HG02763 (cell line): ENCODE results near the gene IQSEC1.

Experiments used
- ATAC-seq: cut with Tn5 transposase; IDR thresholded peaks from one replicate; pipeline ENCODE4 v1.9.1; 2021; ENCODE audit warnings: mild to moderate bottlenecking, moderate library complexity; ENCODE audit not compliant: unreplicated experiment

IQSEC1 gene

DNA sequence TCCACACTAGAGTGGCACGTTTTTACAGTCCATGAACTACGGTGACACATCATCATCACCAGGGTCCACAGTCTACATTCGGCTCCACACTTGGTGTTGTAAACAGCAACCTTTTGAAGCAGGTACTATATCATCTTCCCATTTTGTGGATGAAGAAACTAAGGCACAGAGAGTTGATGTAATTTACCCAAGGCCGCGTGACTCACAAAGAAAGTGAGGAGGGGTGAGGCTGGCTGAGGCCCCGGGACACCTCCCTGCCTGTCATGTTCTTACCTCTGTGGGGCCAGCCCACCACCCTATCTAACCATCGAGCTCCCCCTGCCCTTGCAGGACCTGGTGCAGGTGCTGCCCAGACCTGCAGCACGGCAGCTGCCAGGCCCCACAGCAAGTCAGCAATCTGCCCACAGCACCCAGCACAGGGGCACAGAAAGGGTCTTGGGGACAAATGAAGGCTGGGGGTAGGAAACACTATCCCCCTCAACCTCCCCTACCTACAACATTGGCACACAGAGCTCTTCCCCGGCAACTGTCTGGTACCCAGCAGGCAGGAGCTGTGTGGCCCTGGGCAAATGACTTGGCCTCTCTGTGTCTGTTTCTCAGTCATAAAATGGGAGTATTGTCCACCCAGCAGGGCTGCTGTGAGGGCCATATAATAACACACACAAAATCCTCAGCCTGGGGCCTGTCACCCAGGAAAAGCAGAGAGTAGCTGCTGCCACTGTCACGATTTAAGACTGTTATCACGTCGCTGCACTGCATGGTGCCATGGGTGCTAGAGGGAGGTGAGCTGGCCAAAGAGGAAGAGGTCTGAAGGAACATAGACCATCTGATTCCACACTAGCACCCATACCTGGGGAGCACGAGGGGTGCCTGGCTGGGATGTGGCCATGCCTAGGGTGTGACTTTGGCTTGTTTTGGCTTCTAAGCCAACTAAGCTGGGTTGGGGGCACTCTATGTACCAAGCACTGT lies 115.1 kb downstream of the IQSEC1 start:
- no peak for ATAC-seq

DNA sequence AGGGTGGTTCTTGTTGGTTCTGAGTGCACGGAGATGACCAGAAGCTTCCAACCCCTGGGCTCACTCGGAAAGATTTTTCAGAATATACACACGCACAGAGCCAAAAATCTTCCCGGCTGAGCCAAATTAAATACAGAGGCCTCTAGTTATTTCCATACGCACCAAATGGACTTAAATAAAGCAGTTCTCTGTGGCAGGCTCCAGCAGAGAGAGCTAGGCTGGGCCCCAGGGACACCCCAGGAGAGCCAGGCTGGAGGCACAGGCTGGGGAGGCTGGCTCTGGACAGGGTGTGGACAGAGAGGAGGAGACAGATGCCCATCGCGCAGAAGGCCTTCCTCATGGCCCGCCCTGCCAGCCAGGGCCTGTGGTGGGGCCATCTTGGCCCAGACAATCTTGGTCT lies 115.9 kb downstream of the IQSEC1 start:
- ATAC-seq: no peak

DNA sequence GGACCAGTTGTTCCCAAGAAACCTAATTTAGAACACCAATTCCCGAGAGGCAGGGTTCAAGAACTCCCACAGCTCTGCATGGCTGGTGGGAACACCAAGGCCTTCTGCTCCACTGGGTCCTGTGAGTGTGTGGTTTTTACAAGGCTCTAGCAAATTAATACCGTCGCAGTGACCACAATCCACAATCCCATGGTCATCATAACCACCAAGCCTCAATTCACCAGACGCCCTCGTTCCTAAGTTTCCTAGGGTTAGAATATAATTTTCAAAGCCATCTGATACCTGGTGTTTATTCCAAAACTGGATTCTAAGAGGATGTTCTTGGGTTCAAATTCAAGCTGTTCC lies 116.9 kb downstream of the IQSEC1 start:
- ATAC-seq: no peak

DNA sequence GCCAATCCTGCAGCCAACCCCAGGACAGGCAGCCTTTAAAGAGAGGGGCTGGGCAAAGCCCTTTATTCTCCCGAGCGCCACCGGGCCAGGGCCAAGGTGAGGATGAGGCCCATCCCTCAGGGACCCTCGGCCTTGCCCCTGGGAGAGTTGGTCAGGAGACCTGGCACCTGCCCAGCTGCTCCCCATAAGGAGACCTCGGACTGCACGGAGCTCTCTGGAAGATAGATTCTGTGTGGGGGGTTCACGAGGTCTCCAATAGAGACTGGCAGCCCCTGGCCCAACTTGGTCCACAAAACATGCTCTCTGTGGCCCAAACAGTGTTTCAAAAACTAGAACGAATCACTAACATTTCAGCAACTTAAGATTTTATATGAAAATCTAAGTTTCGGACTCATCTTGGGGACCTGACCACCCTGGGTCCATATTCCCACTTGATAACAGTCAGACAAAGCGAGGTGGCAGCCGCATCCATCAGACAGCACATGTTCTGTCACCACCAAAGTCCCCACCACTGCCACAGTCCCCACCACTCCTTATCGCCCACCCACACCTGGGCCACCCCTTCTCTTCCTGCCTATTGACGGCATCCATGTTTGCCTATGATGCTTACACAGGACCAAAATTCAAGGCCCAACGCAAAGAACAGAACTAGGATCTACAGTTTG lies 117.4 kb downstream of the IQSEC1 start:
- no peak for ATAC-seq

DNA sequence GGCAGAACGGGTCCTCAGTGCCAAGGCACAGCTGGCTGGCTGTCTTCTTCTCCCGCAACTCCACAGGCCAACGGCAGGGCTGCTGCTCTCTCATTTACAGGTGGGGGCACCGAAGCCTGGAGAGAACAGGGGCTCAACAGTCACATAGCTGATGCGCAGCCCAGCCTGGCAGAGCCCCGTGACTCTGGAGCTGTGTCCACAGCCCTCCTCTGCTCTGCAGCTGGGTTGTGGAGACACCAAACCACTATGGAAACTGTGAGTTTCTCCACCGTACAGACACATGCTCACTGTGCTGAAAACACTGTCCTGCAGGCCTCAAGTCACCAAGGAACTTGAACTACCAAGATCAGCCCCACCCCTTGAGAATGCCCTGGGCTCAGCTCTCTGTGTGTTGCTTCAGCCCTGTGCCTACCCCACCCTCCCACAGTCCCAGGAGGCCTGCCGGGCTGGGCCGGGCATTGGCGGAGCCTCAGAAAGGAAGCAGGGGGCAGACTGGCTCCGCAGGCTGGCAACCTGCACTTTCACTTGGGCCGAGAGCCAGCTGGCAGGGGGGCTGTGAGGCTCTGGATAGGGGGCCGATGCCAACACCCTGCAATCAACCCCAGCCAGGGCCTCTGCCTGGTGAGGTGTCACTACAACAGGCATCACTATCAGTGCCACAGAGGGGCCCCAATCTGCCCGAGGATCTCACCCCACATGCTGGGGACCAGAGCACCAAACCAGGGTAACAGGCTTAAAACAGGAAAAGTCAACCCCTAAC lies 118.2 kb downstream of the IQSEC1 start:
- ATAC-seq: no peak

DNA sequence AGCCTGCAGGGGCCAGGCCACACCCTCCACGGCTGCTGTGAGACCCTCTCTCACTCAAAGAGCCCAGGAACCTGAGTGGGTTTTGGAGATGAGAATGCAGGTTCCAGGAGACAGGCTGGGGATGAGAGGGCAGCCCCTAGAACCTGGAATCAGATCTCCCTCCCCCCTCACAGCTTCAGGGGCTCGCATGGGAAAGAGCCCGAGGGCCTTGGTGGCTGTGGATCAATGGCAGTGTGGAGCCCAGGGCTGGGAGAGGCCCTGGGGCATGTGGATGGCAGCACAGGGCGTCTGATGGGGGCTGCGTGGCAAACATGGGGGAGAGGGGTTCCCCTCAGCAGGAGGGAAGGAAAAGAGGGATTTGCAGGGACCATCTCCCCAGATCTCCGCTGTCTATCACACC lies 119.0 kb downstream of the IQSEC1 start:
- ATAC-seq: no peak

DNA sequence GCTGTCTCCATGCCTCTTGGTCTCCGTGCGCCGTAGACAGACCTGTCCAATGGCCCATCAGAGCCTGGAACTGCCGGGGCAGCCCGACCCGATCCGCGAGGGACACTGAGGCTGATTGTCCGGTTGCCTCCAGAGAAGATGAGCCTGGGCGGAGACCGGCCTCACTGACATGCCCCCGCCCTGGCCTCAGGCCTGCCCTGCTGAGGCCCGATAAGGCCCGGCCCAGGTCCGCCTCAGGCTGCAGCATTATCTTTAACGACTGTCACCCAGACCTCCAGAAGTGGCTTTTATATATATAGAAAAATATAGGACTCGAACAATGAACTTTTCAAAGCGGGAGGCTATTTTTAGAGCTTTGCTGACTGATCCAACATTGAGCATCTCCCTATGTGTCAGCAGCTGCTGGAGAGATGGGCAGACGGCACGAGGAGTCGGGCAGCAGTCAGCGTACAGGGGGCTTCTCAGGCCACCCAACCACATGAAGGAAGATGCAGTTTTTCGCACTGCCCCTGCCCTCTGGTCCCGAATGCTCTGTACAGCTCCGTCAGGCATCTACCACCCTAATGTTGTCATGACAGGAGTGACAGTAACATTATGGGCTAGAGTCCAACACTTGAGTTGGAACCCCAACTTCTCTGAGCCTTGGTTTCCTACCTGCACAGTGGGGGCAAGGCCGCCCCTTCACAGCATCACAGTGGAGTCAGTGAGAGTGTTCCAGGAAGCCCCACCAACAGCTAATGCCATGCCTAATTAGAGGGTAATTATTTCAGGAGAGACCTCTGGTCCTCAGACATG lies 119.8 kb downstream of the IQSEC1 start:
- ATAC-seq: no peak

DNA sequence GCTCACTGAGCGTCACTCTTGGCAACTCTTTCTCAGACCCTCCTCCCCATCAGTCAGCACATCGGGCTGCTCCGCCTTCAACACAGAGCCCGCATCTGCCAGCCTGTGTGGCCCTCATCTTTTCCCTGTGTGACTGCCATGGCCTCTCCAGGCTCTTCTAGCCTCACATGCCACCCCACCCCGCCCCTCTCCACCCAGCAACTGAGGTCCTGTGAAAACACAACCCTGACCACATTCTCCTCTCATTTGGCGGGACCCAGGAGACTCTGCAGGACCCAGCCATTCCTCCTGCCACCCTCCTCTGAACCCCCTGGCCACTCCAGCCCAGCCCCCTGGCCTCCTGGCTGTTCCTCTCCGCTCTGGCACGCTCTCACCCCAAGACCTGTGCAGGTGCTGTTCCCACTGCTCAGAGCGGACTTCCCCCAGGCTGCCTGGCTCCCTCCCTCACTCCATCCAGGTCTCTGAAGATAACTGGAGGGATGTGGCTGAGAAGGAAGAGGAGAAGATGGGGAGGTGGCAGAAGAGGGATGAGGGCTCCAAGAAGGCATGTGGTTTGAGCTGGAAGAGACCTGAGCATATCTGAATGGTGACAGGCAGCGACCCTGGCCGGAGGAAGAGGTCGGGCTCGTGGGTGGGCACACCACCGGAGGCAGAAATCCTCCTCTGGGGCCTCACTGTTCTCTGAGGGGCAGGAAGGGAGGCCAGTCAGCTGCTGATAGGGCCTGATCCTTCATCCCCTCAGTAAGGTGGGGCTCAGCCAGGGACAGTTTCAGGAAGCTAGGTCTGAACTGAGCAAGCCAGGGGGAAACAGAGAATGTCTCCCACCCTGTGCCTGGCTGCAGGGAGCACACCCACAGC lies 120.7 kb downstream of the IQSEC1 start:
- no peak for ATAC-seq

DNA sequence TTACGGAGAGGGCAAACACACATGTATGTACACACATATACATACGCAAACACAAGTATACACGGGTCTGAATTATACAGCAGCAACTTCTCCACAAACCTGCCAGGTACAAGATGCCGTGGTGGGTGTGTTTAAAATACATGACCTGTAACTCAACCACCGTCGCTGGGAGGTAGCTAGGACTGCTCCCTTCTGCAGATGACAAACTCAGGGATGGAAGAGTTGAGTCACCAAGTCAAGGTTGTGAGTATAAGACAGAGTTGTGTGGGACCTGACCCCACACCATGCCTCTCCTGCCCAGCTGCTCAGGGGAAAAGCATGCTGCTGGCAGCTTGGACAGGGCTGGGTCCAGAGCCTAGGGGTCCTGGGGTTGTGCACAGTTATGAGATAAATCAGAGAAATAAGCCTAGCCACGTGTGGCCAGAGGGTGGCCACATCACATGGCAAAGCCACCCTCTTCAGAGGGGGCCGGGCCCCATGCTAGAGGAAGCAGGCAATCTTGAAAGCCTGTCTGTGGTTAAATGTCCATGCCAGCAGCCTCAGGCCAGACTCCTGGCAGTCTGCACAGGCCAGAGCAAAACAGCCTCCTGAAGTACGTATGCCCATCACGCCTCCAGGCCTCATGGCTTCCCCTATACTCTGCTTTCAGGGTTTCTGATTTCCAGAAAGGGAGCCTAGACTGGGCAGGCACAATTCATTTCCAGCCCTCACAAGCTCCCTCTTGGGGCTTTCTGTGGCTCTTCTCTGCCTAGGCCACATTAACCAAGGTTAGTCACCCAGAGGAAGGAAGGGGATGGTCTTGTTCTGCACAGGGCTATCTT lies 124.1 kb downstream of the IQSEC1 start:
- peak; percentile 40 for ATAC-seq

DNA sequence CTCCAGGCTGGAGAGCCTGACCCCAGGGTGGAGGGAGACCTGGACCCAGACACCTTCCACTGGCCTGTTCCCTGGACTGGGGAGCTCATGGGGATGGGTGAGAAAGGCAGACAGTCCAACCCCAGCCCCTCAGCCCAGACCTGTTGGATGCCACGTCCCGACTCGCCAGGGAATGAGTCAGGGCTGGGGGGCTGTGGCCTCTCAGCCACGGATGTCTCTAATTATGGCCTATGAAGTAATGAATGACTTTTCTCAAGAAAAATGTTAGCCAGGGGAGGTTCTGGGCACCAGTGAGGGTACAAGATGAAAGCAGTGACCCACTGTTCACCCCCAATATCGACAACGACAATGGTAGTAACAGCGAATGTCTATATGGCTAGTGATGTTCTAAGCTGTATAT lies 124.9 kb downstream of the IQSEC1 start:
- ATAC-seq: no peak

DNA sequence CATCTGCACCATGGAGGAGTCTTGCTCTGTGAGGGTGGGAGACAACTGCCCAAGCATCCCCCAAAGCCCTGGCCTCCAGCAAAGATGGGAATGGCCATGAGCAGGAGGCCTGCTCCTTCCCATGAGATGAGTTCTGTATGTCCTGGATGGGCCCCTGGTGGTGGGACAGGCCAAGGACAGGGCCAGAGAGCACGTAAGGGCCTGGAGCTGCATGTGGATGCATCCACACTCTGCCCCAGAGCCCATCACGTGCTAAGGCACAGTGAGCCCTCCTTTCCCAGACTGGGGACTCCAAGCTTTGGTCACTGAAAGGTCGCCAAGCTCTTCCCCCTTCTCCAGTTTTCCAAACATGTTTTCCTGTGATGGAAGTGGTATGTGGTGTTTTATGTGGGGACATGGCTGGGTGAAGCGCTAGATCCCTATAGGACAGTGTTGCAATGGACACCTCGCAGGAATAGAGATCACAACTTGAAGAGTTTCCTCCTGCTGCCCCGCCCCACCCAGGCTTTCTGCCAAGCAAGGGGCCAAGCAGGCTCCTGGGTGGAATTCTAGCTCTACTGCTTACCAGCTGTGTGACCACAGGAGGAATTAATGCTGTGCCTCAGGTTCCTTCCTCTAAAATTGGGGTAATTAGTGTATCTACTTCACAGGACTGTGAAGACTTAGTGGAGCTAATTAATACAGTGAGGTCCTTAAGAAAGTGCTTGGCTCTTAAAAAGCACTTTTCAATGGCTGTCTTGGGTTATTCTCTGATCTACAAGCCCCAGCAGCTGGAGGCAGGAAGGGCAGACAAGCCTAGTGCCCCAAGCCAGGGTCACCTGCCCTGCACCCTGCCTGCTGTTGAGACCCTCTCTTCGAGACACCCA lies 125.5 kb downstream of the IQSEC1 start:
- no peak for ATAC-seq

DNA sequence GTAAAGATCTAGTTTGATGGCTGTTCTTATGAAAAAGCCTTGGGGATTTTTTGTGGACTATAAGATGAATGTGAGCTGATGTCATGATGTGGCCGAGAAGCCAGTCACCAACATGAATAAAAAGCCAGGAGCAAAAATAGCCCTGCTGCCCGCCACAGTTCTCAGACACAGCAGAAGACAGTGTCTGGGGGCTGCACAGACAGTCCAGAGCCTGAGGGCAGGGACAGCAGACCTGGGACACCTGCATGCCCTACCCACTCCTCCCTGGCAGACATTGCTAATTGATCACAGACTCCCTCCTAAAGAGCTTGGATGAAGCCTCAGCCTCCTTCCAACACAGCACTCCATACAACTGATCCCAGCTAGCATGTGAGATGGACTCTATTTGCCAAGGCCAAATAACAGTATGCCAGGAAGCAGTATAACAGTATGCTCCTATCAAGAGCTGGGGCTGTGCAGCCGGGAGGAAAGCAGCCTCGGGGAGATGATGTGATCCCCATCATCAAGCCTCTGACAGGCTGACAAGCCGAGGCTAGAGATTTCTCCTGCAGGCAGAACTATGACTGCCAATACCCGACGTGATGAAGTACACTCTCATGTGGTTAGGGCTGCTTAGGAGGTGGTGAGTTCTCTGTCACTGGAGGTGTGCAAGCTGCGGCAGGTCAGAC lies 126.4 kb downstream of the IQSEC1 start:
- ATAC-seq: no peak

DNA sequence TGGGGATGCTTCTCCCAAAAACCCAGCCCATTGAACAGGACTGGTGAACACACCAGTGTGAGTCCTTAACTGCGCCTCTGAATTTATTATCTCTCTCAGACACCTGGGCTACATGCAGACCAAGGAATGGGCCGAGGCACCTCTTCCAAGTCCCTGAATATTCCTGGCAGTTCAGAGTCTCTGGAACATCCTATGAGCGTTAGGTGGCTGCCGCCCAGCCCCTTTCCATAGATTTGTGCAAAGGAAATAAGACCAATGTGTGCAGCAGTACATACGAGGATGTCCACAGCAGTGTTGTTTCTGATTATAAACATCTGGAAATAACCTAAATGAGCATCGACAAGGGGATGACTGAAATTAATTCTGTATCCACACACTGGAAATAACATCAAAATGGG lies 127.0 kb downstream of the IQSEC1 start:
- no peak for ATAC-seq

DNA sequence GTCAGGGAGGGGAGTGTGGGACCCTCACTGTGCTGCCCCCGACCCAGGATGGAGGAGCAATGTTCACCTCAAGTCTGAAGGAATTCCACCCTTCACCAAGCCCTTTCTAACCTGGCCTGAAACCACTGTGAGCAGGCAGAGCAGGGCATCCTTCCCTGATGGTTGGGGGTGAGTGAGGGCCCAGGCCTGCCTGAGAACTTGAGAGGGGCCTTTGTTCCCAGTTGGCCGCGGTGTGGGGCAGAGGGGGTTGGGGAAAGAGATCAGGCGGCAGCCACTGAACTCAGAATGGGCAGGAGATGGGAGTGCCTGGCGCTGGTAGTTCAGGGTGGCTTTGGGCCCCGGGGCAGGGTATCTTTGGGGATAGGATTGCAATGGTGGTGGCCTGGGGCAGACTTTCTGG lies 128.4 kb downstream of the IQSEC1 start:
- no peak for ATAC-seq

DNA sequence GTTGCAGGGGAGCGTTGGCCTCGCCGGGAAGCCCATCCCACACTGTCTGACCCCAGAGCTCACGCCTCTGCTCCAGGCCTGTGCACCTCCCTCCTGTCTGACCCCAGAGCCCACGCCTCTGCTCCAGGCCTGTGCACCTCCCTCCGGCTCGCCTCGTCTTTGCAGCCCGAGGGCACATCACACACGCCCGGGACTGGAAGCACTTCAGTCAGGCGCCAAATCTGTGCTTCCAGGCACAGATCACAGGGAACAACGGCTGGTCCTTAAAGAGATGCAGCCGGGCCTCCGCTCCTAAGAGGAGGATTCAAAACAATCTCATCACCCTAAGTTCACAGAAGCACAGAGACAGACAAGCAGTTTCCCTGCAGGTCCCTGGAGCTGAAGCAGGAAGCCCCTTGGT lies 128.8 kb downstream of the IQSEC1 start:
- no peak for ATAC-seq

DNA sequence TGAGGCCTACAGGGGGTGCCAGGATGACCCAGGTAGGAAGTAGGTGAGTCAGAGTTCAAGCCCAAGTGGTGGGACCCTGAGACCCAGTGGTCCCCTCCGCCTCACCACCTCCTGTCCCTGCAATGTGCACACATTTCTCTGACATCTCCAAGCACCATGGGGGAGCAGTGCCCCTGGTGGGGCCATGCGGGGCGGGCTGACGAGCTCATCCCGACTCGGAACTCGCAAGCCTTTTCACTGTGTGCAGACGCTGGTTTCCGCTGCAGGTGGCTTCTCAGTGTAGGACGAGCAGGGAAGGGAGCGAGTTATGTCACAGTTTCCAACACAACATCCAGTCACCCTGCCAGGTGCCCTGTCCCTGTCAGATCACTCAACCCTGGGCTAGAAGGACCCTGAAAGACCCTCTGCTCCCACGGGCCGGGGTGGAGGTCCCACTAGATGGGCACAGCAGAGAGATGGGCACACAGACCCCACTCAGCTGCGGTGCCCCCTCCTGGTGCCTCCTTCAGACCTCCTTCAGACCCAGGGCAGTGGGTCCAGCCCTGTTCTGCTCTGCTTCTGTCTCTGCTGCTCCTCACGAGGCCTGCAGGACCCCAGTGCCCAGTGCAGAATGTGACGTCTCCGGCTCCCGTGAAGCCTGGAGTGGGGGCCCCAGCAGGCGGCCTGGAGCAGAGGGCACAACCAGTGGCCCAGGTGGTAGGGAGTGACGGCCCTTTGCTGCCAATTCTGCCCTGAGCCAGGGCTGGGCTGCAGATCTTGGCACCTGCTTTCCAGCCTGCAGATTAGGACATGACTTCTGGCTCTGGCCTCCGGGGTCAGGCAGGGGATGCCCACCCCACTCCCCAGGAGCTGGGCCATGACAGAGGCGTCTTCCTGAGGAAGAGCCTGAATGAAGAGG lies 129.9 kb downstream of the IQSEC1 start:
- no peak for ATAC-seq
